ENCODE measurements around the gene KLHL42.

Gene KLHL42

GRCh38 chr12:27817766-27818165 lies 37.7 kb downstream of the KLHL42 start:
- Mint-ChIP-seq H3K27ac (no peak overlapping the region), H3K4me3 (no peak overlapping the region), H3K36me3 (no peaks in the 10 kb centered on the region), H3K4me1 (peaks cover 2 to 5% of the 10 kb centered on the region in 2 donors), H3K9me3 (no peaks in the 10 kb centered on the region), H3K27me3 (peaks cover 0 to 5% of the 10 kb centered on the region in 2 donors)
- DNase-seq (no peak), ATAC-seq (replicated peaks) (no peak)

- DNase-seq: no peak
- Mint-ChIP-seq H3K27me3 (peaks cover 0 to 5% of the 10 kb centered on the region in 2 donors), H3K36me3 (no peaks in the 10 kb centered on the region), H3K4me3 (no peak overlapping the region), H3K4me1 (peaks cover 2 to 5% of the 10 kb centered on the region in 2 donors), H3K27ac (no peak overlapping the region), H3K9me3 (no peaks in the 10 kb centered on the region)
- ATAC-seq (replicated peaks): no peak
These were observed 38.4 kb downstream of the KLHL42 start for GRCh38 chr12:27818401-27818918.

GRCh38 chr12:27820564-27820963 lies 40.5 kb downstream of the KLHL42 start:
- no peak for DNase-seq
- Mint-ChIP-seq H3K4me1 (peaks cover 4 to 5% of the 10 kb centered on the region in 2 donors), H3K27ac (no peak overlapping the region), H3K36me3 (no peaks in the 10 kb centered on the region), H3K27me3 (peaks cover 5 to 6% of the 10 kb centered on the region in 2 donors), H3K9me3 (no peaks in the 10 kb centered on the region), H3K4me3 (no peak overlapping the region)
- ATAC-seq (replicated peaks): no peak

GRCh38 chr12:27821259-27821973 lies 41.4 kb downstream of the KLHL42 start:
- H3K27me3 Mint-ChIP-seq: peaks cover under 1 to 6% of the 10 kb centered on the region in 2 donors
- H3K4me1 Mint-ChIP-seq: peaks cover 4 to 5% of the 10 kb centered on the region in 2 donors
- ATAC-seq (replicated peaks) (peak; percentile 51 to 71), DNase-seq (peak; percentile 18)
- H3K36me3 Mint-ChIP-seq: no peaks in the 10 kb centered on the region
- peak overlapping the region in 1 of 2 donors; percentile 16 for H3K4me3 Mint-ChIP-seq
- H3K27ac Mint-ChIP-seq: no peak overlapping the region
- H3K9me3 Mint-ChIP-seq: no peaks in the 10 kb centered on the region

- no peaks in the 10 kb centered on the region for H3K36me3 Mint-ChIP-seq
- no peaks in the 10 kb centered on the region for H3K9me3 Mint-ChIP-seq
- peak overlapping the region in 1 of 2 donors; percentile 57 for H3K4me3 Mint-ChIP-seq
- DNase-seq (peak; percentile 16), ATAC-seq (replicated peaks) (peak; percentile 70 to 89)
- peaks cover 4 to 5% of the 10 kb centered on the region in 2 donors for H3K4me1 Mint-ChIP-seq
- H3K27ac Mint-ChIP-seq: peak overlapping the region; percentile 44
- H3K27me3 Mint-ChIP-seq: peaks cover 0 to 6% of the 10 kb centered on the region in 2 donors
These were observed 42.2 kb downstream of the KLHL42 start for GRCh38 chr12:27822076-27822712.

- no peaks in the 10 kb centered on the region for H3K36me3 Mint-ChIP-seq
- H3K27me3 Mint-ChIP-seq: peaks cover 0 to 8% of the 10 kb centered on the region in 2 donors
- no peak for ATAC-seq (replicated peaks)
- H3K4me1 Mint-ChIP-seq: peaks cover 4 to 5% of the 10 kb centered on the region in 2 donors
- no peaks in the 10 kb centered on the region for H3K9me3 Mint-ChIP-seq
- H3K27ac Mint-ChIP-seq: no peak overlapping the region
- no peak overlapping the region for H3K4me3 Mint-ChIP-seq
- DNase-seq: no peak
These were observed 43.0 kb downstream of the KLHL42 start for GRCh38 chr12:27823038-27823437.

GRCh38 chr12:27824126-27824842 lies 44.3 kb downstream of the KLHL42 start:
- Mint-ChIP-seq H3K27me3 (peaks cover 2 to 10% of the 10 kb centered on the region in 2 donors), H3K9me3 (no peaks in the 10 kb centered on the region), H3K4me1 (peaks cover 4 to 5% of the 10 kb centered on the region in 2 donors), H3K4me3 (no peak overlapping the region), H3K27ac (peak overlapping the region; percentile 65), H3K36me3 (no peaks in the 10 kb centered on the region)
- ATAC-seq (replicated peaks) (peak in 1 of 2 donors; percentile 51), DNase-seq (no peak)

- DNase-seq (no peak), ATAC-seq (replicated peaks) (no peak)
- H3K9me3 Mint-ChIP-seq: no peaks in the 10 kb centered on the region
- H3K36me3 Mint-ChIP-seq: no peaks in the 10 kb centered on the region
- H3K4me1 Mint-ChIP-seq: peaks cover 4 to 5% of the 10 kb centered on the region in 2 donors
- no peak overlapping the region for H3K27ac Mint-ChIP-seq
- peaks cover 9 to 15% of the 10 kb centered on the region in 2 donors for H3K27me3 Mint-ChIP-seq
- no peak overlapping the region for H3K4me3 Mint-ChIP-seq
These were observed 46.0 kb downstream of the KLHL42 start for GRCh38 chr12:27826076-27826475.

- DNase-seq (no peak), ATAC-seq (replicated peaks) (no peak)
- H3K4me3 Mint-ChIP-seq: no peak overlapping the region
- H3K4me1 Mint-ChIP-seq: peaks cover 0 to 1% of the 10 kb centered on the region in 2 donors
- peaks cover 15% of the 10 kb centered on the region in 2 donors for H3K27me3 Mint-ChIP-seq
- H3K36me3 Mint-ChIP-seq: no peaks in the 10 kb centered on the region
- no peaks in the 10 kb centered on the region for H3K9me3 Mint-ChIP-seq
- no peak overlapping the region for H3K27ac Mint-ChIP-seq
These were observed 48.2 kb downstream of the KLHL42 start for GRCh38 chr12:27828196-27828595.

GRCh38 chr12:27838543-27839185 lies 58.6 kb downstream of the KLHL42 start:
- H3K27ac Mint-ChIP-seq: no peak overlapping the region
- no peaks in the 10 kb centered on the region for H3K36me3 Mint-ChIP-seq
- DNase-seq: no peak
- H3K4me1 Mint-ChIP-seq: no peaks in the 10 kb centered on the region
- H3K27me3 Mint-ChIP-seq: no peaks in the 10 kb centered on the region
- no peaks in the 10 kb centered on the region for H3K9me3 Mint-ChIP-seq
- no peak for ATAC-seq (replicated peaks)
- no peak overlapping the region for H3K4me3 Mint-ChIP-seq

GRCh38 chr12:27840229-27840999 lies 60.4 kb downstream of the KLHL42 start:
- DNase-seq (no peak), ATAC-seq (replicated peaks) (no peak)
- H3K4me3 Mint-ChIP-seq: no peak overlapping the region
- H3K4me1 Mint-ChIP-seq: no peaks in the 10 kb centered on the region
- H3K36me3 Mint-ChIP-seq: no peaks in the 10 kb centered on the region
- H3K9me3 Mint-ChIP-seq: no peaks in the 10 kb centered on the region
- no peak overlapping the region for H3K27ac Mint-ChIP-seq
- H3K27me3 Mint-ChIP-seq: peaks cover 0 to 8% of the 10 kb centered on the region in 2 donors

GRCh38 chr12:27841392-27841882 lies 61.4 kb downstream of the KLHL42 start:
- ATAC-seq (replicated peaks): no peak
- Mint-ChIP-seq H3K4me3 (no peak overlapping the region), H3K36me3 (no peaks in the 10 kb centered on the region), H3K27ac (no peak overlapping the region), H3K27me3 (peaks cover 0 to 8% of the 10 kb centered on the region in 2 donors), H3K9me3 (no peaks in the 10 kb centered on the region), H3K4me1 (no peaks in the 10 kb centered on the region)
- DNase-seq: no peak

- DNase-seq: no peak
- Mint-ChIP-seq H3K4me3 (no peak overlapping the region), H3K27ac (no peak overlapping the region), H3K27me3 (peaks cover 14 to 20% of the 10 kb centered on the region in 2 donors), H3K4me1 (no peaks in the 10 kb centered on the region), H3K9me3 (peaks cover 4 to 5% of the 10 kb centered on the region in 2 donors), H3K36me3 (no peaks in the 10 kb centered on the region)
- ATAC-seq (replicated peaks): no peak
These were observed 63.7 kb downstream of the KLHL42 start for GRCh38 chr12:27843714-27844245.
